ENCODE results near the gene PI4KA.
"Not testable (repeated sequence)": the region's sequence is repeated elsewhere in the genome, so short reads cannot be mapped to it uniquely, and the experiment has no call there.

Gene PI4KA

GRCh38 chr22:20707549-20708118 is 151.0 kb downstream of the PI4KA start:
- H3K9ac ChIP-seq (ENCODE audit: low read depth, low read length); H3K9me3 ChIP-seq (ENCODE audit: control insufficient read depth, insufficient read depth, low read length); H3K4me1 ChIP-seq (ENCODE audit: insufficient read depth, low read length); H3K36me3 ChIP-seq (ENCODE audit: insufficient read depth, low read length): not testable (repeated sequence)

GRCh38 chr22:20703816-20704609 is 154.6 kb downstream of the PI4KA start:
- H3K36me3 ChIP-seq (ENCODE audit: insufficient read depth, low read length): not testable (repeated sequence)

GRCh38 chr22:20703414-20703806 is 155.2 kb downstream of the PI4KA start:
- not testable (repeated sequence) for H3K4me1 ChIP-seq (ENCODE audit: insufficient read depth, low read length); H3K9ac ChIP-seq (ENCODE audit: low read depth, low read length); H3K36me3 ChIP-seq (ENCODE audit: insufficient read depth, low read length); H3K9me3 ChIP-seq (ENCODE audit: control insufficient read depth, insufficient read depth, low read length)

More at GRCh38 chr22:20703816-20704609, 154.6 kb downstream of the PI4KA start:
- H3K9ac ChIP-seq (ENCODE audit: low read depth, low read length); H3K9me3 ChIP-seq (ENCODE audit: control insufficient read depth, insufficient read depth, low read length); H3K4me1 ChIP-seq (ENCODE audit: insufficient read depth, low read length): not testable (repeated sequence)

- not testable (repeated sequence) for H3K4me1 ChIP-seq (ENCODE audit: insufficient read depth, low read length); H3K36me3 ChIP-seq (ENCODE audit: insufficient read depth, low read length); H3K9me3 ChIP-seq (ENCODE audit: control insufficient read depth, insufficient read depth, low read length)
- H3K9ac ChIP-seq (ENCODE audit: low read depth, low read length): peak overlapping the region; percentile 63; the same call in 1 of the 2 replicates
Observed at GRCh38 chr22:20702546-20703413, 155.8 kb downstream of the PI4KA start.

GRCh38 chr22:20702175-20702545 is 156.5 kb downstream of the PI4KA start:
- not testable (repeated sequence) for H3K9me3 ChIP-seq (ENCODE audit: control insufficient read depth, insufficient read depth, low read length); H3K36me3 ChIP-seq (ENCODE audit: insufficient read depth, low read length); H3K4me1 ChIP-seq (ENCODE audit: insufficient read depth, low read length)
- peak overlapping the region; percentile 63; the same call in 1 of the 2 replicates for H3K9ac ChIP-seq (ENCODE audit: low read depth, low read length)

- H3K36me3 ChIP-seq (ENCODE audit: insufficient read depth, low read length); H3K9me3 ChIP-seq (ENCODE audit: control insufficient read depth, insufficient read depth, low read length); H3K4me1 ChIP-seq (ENCODE audit: insufficient read depth, low read length): not testable (repeated sequence)
- peak overlapping the region; percentile 63; the same call in 1 of the 2 replicates for H3K9ac ChIP-seq (ENCODE audit: low read depth, low read length)
Observed at GRCh38 chr22:20701680-20702136, 156.9 kb downstream of the PI4KA start.

GRCh38 chr22:20700347-20700746 is 158.3 kb downstream of the PI4KA start:
- not testable (repeated sequence) for H3K4me1 ChIP-seq (ENCODE audit: insufficient read depth, low read length); H3K9me3 ChIP-seq (ENCODE audit: control insufficient read depth, insufficient read depth, low read length); H3K9ac ChIP-seq (ENCODE audit: low read depth, low read length); H3K36me3 ChIP-seq (ENCODE audit: insufficient read depth, low read length)

- H3K9me3 ChIP-seq (ENCODE audit: control insufficient read depth, insufficient read depth, low read length); H3K4me1 ChIP-seq (ENCODE audit: insufficient read depth, low read length); H3K36me3 ChIP-seq (ENCODE audit: insufficient read depth, low read length); H3K9ac ChIP-seq (ENCODE audit: low read depth, low read length): not testable (repeated sequence)
Observed at GRCh38 chr22:20699856-20700255, 158.8 kb downstream of the PI4KA start.

GRCh38 chr22:20697481-20698113 is 161.0 kb downstream of the PI4KA start:
- H3K36me3 ChIP-seq (ENCODE audit: insufficient read depth, low read length); H3K4me1 ChIP-seq (ENCODE audit: insufficient read depth, low read length); H3K9me3 ChIP-seq (ENCODE audit: control insufficient read depth, insufficient read depth, low read length); H3K9ac ChIP-seq (ENCODE audit: low read depth, low read length): not testable (repeated sequence)

GRCh38 chr22:20696056-20696455 is 162.6 kb downstream of the PI4KA start:
- not testable (repeated sequence) for H3K36me3 ChIP-seq (ENCODE audit: insufficient read depth, low read length); H3K9me3 ChIP-seq (ENCODE audit: control insufficient read depth, insufficient read depth, low read length); H3K4me1 ChIP-seq (ENCODE audit: insufficient read depth, low read length); H3K9ac ChIP-seq (ENCODE audit: low read depth, low read length)

- H3K9me3 ChIP-seq (ENCODE audit: control insufficient read depth, insufficient read depth, low read length); H3K4me1 ChIP-seq (ENCODE audit: insufficient read depth, low read length); H3K9ac ChIP-seq (ENCODE audit: low read depth, low read length); H3K36me3 ChIP-seq (ENCODE audit: insufficient read depth, low read length): not testable (repeated sequence)
Observed at GRCh38 chr22:20695205-20695604, 163.4 kb downstream of the PI4KA start.

- H3K36me3 ChIP-seq (ENCODE audit: insufficient read depth, low read length); H3K9me3 ChIP-seq (ENCODE audit: control insufficient read depth, insufficient read depth, low read length); H3K9ac ChIP-seq (ENCODE audit: low read depth, low read length); H3K4me1 ChIP-seq (ENCODE audit: insufficient read depth, low read length): not testable (repeated sequence)
Observed at GRCh38 chr22:20694256-20694655, 164.4 kb downstream of the PI4KA start.

- not testable (repeated sequence) for H3K36me3 ChIP-seq (ENCODE audit: insufficient read depth, low read length); H3K4me1 ChIP-seq (ENCODE audit: insufficient read depth, low read length); H3K9ac ChIP-seq (ENCODE audit: low read depth, low read length); H3K9me3 ChIP-seq (ENCODE audit: control insufficient read depth, insufficient read depth, low read length)
Observed at GRCh38 chr22:20692926-20693325, 165.7 kb downstream of the PI4KA start.

- H3K4me1 ChIP-seq (ENCODE audit: insufficient read depth, low read length); H3K36me3 ChIP-seq (ENCODE audit: insufficient read depth, low read length); H3K9ac ChIP-seq (ENCODE audit: low read depth, low read length); H3K9me3 ChIP-seq (ENCODE audit: control insufficient read depth, insufficient read depth, low read length): not testable (repeated sequence)
Observed at GRCh38 chr22:20690586-20691317, 167.9 kb downstream of the PI4KA start.

Measured in ES-I3 (cell line).